HepG2 (cell line): ENCODE results near the gene EMILIN1. TPM values are rescaled to one million over a fixed set of nuclear protein-coding genes. Genes with fewer than 3 reads are reported as not detected.

Experiments used
- BHLHE40 ChIP-seq: IDR thresholded peaks from 2 replicates; pipeline ENCODE4 v1.6.1; 2011; ENCODE audit warnings: low read length, improper control_type of control experiment
- CAMTA2 ChIP-seq: sonication (generic); formaldehyde crosslinking; IDR thresholded peaks from 2 replicates; pipeline ENCODE4 v1.4.0; 2020; ENCODE audit warnings: mild to moderate bottlenecking, missing genetic modification reagents, borderline replicate concordance
- HIVEP1 ChIP-seq: sonication (generic); formaldehyde crosslinking; IDR thresholded peaks from 2 replicates; pipeline ENCODE4 v1.4.0; 2020; ENCODE audit warnings: mild to moderate bottlenecking, missing genetic modification reagents
- KDM2A ChIP-seq: sonication (generic); formaldehyde crosslinking; IDR thresholded peaks from 2 replicates; pipeline ENCODE4 v1.4.0; 2020; ENCODE audit warnings: low read depth, missing genetic modification reagents, borderline replicate concordance
- NFE2L1 ChIP-seq: sonication (generic); formaldehyde crosslinking; IDR thresholded peaks from 2 replicates; pipeline ENCODE4 v1.4.0; 2020; ENCODE audit warnings: missing genetic modification reagents, mild to moderate bottlenecking, borderline replicate concordance
- NR2F1 ChIP-seq, 2 experiments: fragments of 450-650 bp in 1 of 2; formaldehyde crosslinking in 1 of 2; IDR thresholded peaks; 2 replicates each; pipeline versions ENCODE4 v1.5.0 to v1.6.1; 2016 to 2020; ENCODE audit warnings: mild to moderate bottlenecking in 1 of 2, missing compliant biosample characterization in 1 of 2, missing genetic modification reagents in 1 of 2, moderate library complexity in 1 of 2
- SP4 ChIP-seq: sonication (generic); formaldehyde crosslinking; IDR thresholded peaks from 2 replicates; pipeline ENCODE4 v1.8.1; 2023; ENCODE audit warnings: mild to moderate bottlenecking, missing genetic modification reagents
- SRSF1 ChIP-seq: fragments of 200-400 bp; formaldehyde crosslinking; optimal IDR thresholded peaks from 2 replicates; pipeline ENCODE3; 2017; ENCODE audit warnings: mild to moderate bottlenecking, low read depth, low read length, moderate library complexity
- TARDBP ChIP-seq: sonication (generic); formaldehyde crosslinking; IDR thresholded peaks from 2 replicates; pipeline ENCODE4 v1.8.0; 2022; ENCODE audit warnings: mild to moderate bottlenecking, missing genetic modification reagents
- TSC22D2 ChIP-seq: sonication (generic); formaldehyde crosslinking; IDR thresholded peaks from 2 replicates; pipeline ENCODE4 v1.5.1; 2020; ENCODE audit warnings: missing genetic modification reagents, mild to moderate bottlenecking, borderline replicate concordance
- WIZ ChIP-seq: sonication (generic); formaldehyde crosslinking; IDR thresholded peaks from 2 replicates; pipeline ENCODE4 v1.5.1; 2020; ENCODE audit warnings: mild to moderate bottlenecking, missing genetic modification reagents
- YEATS2 ChIP-seq: sonication (generic); formaldehyde crosslinking; IDR thresholded peaks from 2 replicates; pipeline ENCODE4 v1.4.0; 2020; ENCODE audit warnings: missing genetic modification reagents, borderline replicate concordance
- ZFY ChIP-seq: sonication (generic); formaldehyde crosslinking; IDR thresholded peaks from 2 replicates; pipeline ENCODE4 v1.4.0; 2020; ENCODE audit warnings: missing genetic modification reagents
- ZNF124 ChIP-seq: sonication (generic); formaldehyde crosslinking; IDR thresholded peaks from 2 replicates; pipeline ENCODE4 v1.4.0; 2020; ENCODE audit warnings: missing genetic modification reagents
- ZNF264 ChIP-seq: sonication (generic); formaldehyde crosslinking; IDR thresholded peaks from 2 replicates; pipeline ENCODE4 v1.4.0; 2020; ENCODE audit warnings: missing genetic modification reagents
- ZNF274 ChIP-seq: sonication (generic); formaldehyde crosslinking; IDR thresholded peaks from 2 replicates; pipeline ENCODE4 v1.5.1; 2020; ENCODE audit warnings: mild to moderate bottlenecking, missing genetic modification reagents
- ZNF337 ChIP-seq: sonication (generic); formaldehyde crosslinking; IDR thresholded peaks from 2 replicates; pipeline ENCODE4 v1.5.1; 2020; ENCODE audit warnings: missing genetic modification reagents, low read depth, mild to moderate bottlenecking, borderline replicate concordance
- ZNF780A ChIP-seq: sonication (generic); formaldehyde crosslinking; IDR thresholded peaks from 2 replicates; pipeline ENCODE4 v1.8.0; 2022; ENCODE audit warnings: mild to moderate bottlenecking, missing genetic modification reagents, moderate library complexity
- ZNF788 ChIP-seq: sonication (generic); formaldehyde crosslinking; IDR thresholded peaks from 2 replicates; pipeline ENCODE4 v1.5.0; 2020; ENCODE audit warnings: mild to moderate bottlenecking, missing genetic modification reagents, borderline replicate concordance
- polyA plus RNA-seq, 8 experiments: library from polyadenylated mRNA; depleted of rRNA in 3 of 8; stranded (reverse) in 7 of 8; unstranded in 1 of 8; fragments of >200 nt; fragmentation: Illumina TruSeq in 4 of 8; extraction: Trizol in 4 of 8; gene quantifications; 2 replicates each; pipeline versions ENCODE4 v1.2.1 to v1.2.3, GENCODE V29; 2011 to 2016; ENCODE audit warnings: low read depth in 4 of 8, missing spikeins in 1 of 8, mixed read lengths in 1 of 8; ENCODE audit not compliant: insufficient read depth in 1 of 8
- total RNA-seq, 5 experiments: library from RNA; depleted of rRNA; stranded (reverse); fragments of >200 nt; fragmentation: Illumina TruSeq; extraction: Trizol; gene quantifications; 2 replicates each; pipeline ENCODE4 v1.2.3, GENCODE V29; 2016; ENCODE audit warnings: low read depth in 1 of 5
- TF ChIP-seq, protein P1 (sequence below): sonication (generic); formaldehyde crosslinking; IDR thresholded peaks from 2 replicates; pipeline ENCODE4 v1.4.0; 2020; ENCODE audit warnings: missing genetic modification reagents, borderline replicate concordance
- TF ChIP-seq, protein P2 (sequence below): sonication (generic); formaldehyde crosslinking; IDR thresholded peaks from 2 replicates; pipeline ENCODE4 v1.8.0; 2022; ENCODE audit warnings: mild to moderate bottlenecking, missing genetic modification reagents, borderline replicate concordance
- TF ChIP-seq, protein P3 (sequence below): IDR thresholded peaks from 2 replicates; pipeline ENCODE4 v1.6.1; 2016
- TF ChIP-seq, protein P4 (sequence below): sonication (generic); formaldehyde crosslinking; IDR thresholded peaks from 2 replicates; pipeline ENCODE4 v1.4.0; 2020; ENCODE audit warnings: mild to moderate bottlenecking, missing genetic modification reagents, borderline replicate concordance

The EMILIN1 gene
- total and polyA plus RNA-seq, 2 of the 13 experiments (the other 11 are each of a cell fraction or from before 2014, with no cell fraction given), result 8.1 to 9.7 TPM

DNA sequence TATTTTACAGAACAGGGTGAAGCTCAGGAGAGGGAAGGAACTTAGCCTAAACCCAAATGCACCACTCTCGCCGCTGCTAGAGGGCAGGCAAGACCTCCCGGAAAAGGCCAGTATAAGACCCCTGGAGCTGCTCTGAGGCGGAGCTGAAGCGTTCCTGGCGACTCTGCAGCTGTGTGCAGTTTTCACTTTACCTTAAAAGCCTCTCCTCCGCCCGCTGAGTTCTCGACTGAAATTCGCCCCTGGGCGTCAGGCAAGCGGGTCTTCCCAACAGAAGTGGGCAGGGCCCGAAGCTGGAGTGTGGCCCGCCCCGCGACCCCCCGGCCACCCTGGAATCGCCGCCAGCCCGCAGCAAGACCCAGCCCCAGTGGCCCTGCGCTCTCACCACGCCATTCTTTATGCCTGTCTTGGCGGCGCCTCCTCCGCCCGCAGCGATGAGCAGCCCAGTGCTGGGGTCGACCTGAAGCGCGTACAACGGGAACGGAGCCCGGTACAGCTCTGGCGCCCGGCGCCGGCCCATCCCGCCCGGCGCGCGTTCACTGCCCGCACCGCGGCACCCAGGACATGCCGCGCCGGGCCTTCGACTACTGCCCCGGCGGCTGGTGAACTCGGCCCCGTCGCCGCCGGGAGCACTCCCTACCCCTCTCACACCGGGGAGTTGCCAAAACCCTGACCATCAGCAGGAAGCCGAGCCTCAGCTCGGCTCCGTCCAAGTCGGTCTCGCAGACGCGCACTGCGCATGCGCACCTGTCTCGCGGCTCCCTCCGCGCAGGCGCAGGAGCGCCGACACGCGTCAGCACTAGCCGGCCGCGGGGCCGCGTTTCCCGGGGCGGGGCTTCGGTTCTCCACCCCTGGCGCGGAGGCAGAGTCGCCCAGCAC lies 55.7 kb downstream of the EMILIN1 start, which contains the start of gene PREB (continued):
- TF ChIP-seq ZNF337 (CRISPR knock-in tag), result no peak
- TF ChIP-seq, protein P1, sequence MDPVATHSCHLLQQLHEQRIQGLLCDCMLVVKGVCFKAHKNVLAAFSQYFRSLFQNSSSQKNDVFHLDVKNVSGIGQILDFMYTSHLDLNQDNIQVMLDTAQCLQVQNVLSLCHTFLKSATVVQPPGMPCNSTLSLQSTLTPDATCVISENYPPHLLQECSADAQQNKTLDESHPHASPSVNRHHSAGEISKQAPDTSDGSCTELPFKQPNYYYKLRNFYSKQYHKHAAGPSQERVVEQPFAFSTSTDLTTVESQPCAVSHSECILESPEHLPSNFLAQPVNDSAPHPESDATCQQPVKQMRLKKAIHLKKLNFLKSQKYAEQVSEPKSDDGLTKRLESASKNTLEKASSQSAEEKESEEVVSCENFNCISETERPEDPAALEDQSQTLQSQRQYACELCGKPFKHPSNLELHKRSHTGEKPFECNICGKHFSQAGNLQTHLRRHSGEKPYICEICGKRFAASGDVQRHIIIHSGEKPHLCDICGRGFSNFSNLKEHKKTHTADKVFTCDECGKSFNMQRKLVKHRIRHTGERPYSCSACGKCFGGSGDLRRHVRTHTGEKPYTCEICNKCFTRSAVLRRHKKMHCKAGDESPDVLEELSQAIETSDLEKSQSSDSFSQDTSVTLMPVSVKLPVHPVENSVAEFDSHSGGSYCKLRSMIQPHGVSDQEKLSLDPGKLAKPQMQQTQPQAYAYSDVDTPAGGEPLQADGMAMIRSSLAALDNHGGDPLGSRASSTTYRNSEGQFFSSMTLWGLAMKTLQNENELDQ (CRISPR knock-in tag), result no peak
- TF ChIP-seq SRSF1, result peak; percentile 53
- peak; percentile 55; the same call in 1 of the 2 replicates for TF ChIP-seq CAMTA2 (CRISPR knock-in tag)
- TF ChIP-seq HIVEP1, result no peak; the same call in none of the 2 replicates
- no peak for TF ChIP-seq ZNF124
- TF ChIP-seq ZNF780A (CRISPR knock-in tag), result no peak
- TF ChIP-seq ZNF264 (CRISPR knock-in tag), result 0 out of 2 replicates have a peak, but pooled peaks have one; percentile 40
- no peak; the same call in 1 of the 2 replicates for TF ChIP-seq WIZ
- peak; percentile 65 for TF ChIP-seq KDM2A (CRISPR knock-in tag)
- peak in 1 of 2 experiments; percentile 10; a peak in 1 of 4 replicates for TF ChIP-seq NR2F1 (CRISPR knock-in tag; IDR thresholded peaks at IDR 0.05)
- TF ChIP-seq BHLHE40, result no peak
- TF ChIP-seq ZNF274, result 0 out of 2 replicates have a peak, but pooled peaks have one; percentile 21
- no peak; the same call in 1 of the 2 replicates for TF ChIP-seq YEATS2 (CRISPR knock-in tag)
- TF ChIP-seq TSC22D2 (CRISPR knock-in tag), result no peak
- TF ChIP-seq, protein P2, sequence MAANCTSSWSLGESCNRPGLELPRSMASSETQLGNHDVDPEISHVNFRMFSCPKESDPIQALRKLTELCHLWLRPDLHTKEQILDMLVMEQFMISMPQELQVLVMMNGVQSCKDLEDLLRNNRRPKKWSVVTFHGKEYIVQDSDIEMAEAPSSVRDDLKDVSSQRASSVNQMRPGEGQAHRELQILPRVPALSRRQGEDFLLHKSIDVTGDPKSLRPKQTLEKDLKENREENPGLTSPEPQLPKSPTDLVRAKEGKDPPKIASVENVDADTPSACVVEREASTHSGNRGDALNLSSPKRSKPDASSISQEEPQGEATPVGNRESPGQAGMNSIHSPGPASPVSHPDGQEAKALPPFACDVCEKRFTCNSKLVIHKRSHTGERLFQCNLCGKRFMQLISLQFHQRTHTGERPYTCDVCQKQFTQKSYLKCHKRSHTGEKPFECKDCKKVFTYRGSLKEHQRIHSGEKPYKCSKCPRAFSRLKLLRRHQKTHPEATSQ (CRISPR knock-in tag), result peak; percentile 11; the same call in 1 of the 2 replicates
- no peak for TF ChIP-seq NFE2L1
- TF ChIP-seq, protein P3, sequence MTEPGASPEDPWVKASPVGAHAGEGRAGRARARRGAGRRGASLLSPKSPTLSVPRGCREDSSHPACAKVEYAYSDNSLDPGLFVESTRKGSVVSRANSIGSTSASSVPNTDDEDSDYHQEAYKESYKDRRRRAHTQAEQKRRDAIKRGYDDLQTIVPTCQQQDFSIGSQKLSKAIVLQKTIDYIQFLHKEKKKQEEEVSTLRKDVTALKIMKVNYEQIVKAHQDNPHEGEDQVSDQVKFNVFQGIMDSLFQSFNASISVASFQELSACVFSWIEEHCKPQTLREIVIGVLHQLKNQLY, result no peak
- TF ChIP-seq, protein P4, sequence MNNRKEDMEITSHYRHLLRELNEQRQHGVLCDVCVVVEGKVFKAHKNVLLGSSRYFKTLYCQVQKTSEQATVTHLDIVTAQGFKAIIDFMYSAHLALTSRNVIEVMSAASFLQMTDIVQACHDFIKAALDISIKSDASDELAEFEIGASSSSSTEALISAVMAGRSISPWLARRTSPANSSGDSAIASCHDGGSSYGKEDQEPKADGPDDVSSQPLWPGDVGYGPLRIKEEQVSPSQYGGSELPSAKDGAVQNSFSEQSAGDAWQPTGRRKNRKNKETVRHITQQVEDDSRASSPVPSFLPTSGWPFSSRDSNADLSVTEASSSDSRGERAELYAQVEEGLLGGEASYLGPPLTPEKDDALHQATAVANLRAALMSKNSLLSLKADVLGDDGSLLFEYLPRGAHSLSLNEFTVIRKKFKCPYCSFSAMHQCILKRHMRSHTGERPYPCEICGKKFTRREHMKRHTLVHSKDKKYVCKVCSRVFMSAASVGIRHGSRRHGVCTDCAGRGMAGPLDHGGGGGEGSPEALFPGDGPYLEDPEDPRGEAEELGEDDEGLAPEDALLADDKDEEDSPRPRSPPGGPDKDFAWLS (CRISPR knock-in tag), result no peak
- peak; percentile 83; the same call in 1 of the 2 replicates for TF ChIP-seq ZFY (CRISPR knock-in tag)
- no peak for TF ChIP-seq ZNF788 (CRISPR knock-in tag)
- TF ChIP-seq TARDBP (CRISPR knock-in tag), result no peak; the same call in 1 of the 2 replicates
- TF ChIP-seq SP4 (CRISPR knock-in tag), result 0 out of 2 replicates have a peak, but pooled peaks have one; percentile 15
